Natural killer cell (primary cell): Measurements from ENCODE around the gene SEC24D. TPM values are rescaled to one million over a fixed set of nuclear protein-coding genes. Genes with fewer than 3 reads are reported as not detected.

Experiments used
- ATAC-seq, 3 donors: fragments of 150-1000 bp in 2 of 3; fragments of 200-7000 bp in 1 of 3; cut with Tn5 transposase; 1 replicate in 1 of 3; 2 replicates in 2 of 3; pipeline ENCODE4 v1.10.0; 2021; ENCODE audit warnings: mild to moderate bottlenecking in 2 of 3, moderate library complexity in 2 of 3
- DNase-seq, 2 donors: peaks; one replicate each; pipeline versions ENCODE4 v3.0.0 to v3.0.0-alpha.2; 2013 to 2021; ENCODE audit warnings: mixed read lengths in 1 of 2
- H3K27ac ChIP-seq: one replicate; pipeline ENCODE4 v1.5.1; 2013; ENCODE audit warnings: mild to moderate bottlenecking, low read length
- H3K27me3 ChIP-seq: one replicate; pipeline ENCODE4 v1.6.1; 2013; ENCODE audit warnings: low read length; ENCODE audit not compliant: control insufficient read depth, insufficient read depth
- H3K36me3 ChIP-seq: one replicate; pipeline ENCODE4 v1.6.1; 2013; ENCODE audit warnings: low read length; ENCODE audit not compliant: control insufficient read depth, insufficient read depth
- H3K4me1 ChIP-seq: one replicate; pipeline ENCODE4 v1.6.1; 2013; ENCODE audit warnings: low read length; ENCODE audit not compliant: control insufficient read depth, insufficient read depth
- H3K4me3 ChIP-seq: one replicate; pipeline ENCODE4 v1.5.1; 2013; ENCODE audit warnings: low read length
- H3K9me3 ChIP-seq: one replicate; pipeline ENCODE4 v1.6.1; 2013; ENCODE audit warnings: low read length; ENCODE audit not compliant: control insufficient read depth, insufficient read depth
- H3K27ac Mint-ChIP-seq, 2 donors: one replicate each; pipeline ENCODE4 v1.8.0; 2022; ENCODE audit warnings: mild to moderate bottlenecking in 2 of 2, mixed read lengths in 2 of 2, moderate library complexity in 1 of 2
- H3K27me3 Mint-ChIP-seq, 2 donors: one replicate each; pipeline ENCODE4 v1.8.0; 2022; ENCODE audit warnings: low read depth in 2 of 2, mixed read lengths in 2 of 2
- H3K36me3 Mint-ChIP-seq: one replicate; pipeline ENCODE4 v1.8.0; 2022; ENCODE audit warnings: mixed read lengths
- H3K4me1 Mint-ChIP-seq, 2 donors: one replicate each; pipeline ENCODE4 v1.8.0; 2022; ENCODE audit warnings: mixed read lengths in 2 of 2
- H3K4me3 Mint-ChIP-seq: one replicate; pipeline ENCODE4 v1.8.0; 2022; ENCODE audit warnings: mild to moderate bottlenecking, moderate library complexity, mixed read lengths
- H3K9me3 Mint-ChIP-seq, 2 donors: one replicate each; pipeline ENCODE4 v1.8.0; 2022; ENCODE audit warnings: mixed read lengths in 2 of 2
- CTCF ChIP-seq: fragments of 200-600 bp; IDR thresholded peaks from one replicate; pipeline ENCODE4 v1.8.0; 2022; ENCODE audit warnings: antibody characterized with exemption
- WGBS: methylation state at CpG from one replicate; pipeline ENCODE4 v1.1.7; 2013; ENCODE audit warnings: missing lambda C conversion rate; ENCODE audit not compliant: insufficient coverage; 5-methylcytosine and 5-hydroxymethylcytosine counted together
- intact Hi-C: fragments of 100-400 bp; cut with micrococcal nuclease; formaldehyde crosslinking; loops from one replicate; pipeline ENCODE4 v1.14.2; 2022
- total RNA-seq, 4 donors: library from RNA; stranded (reverse); fragments of 120-200 nt in 1 of 4; gene quantifications; one replicate each; pipeline versions ENCODE4 v1.2.3 to v1.2.4, GENCODE V29; 2013 to 2022

Gene SEC24D
- total RNA-seq, 3 donors from 2014 or later (not counting 1 experiment from before 2014, with no cell fraction given): 32.7 to 50.2 (median 35.2) TPM

DNA sequence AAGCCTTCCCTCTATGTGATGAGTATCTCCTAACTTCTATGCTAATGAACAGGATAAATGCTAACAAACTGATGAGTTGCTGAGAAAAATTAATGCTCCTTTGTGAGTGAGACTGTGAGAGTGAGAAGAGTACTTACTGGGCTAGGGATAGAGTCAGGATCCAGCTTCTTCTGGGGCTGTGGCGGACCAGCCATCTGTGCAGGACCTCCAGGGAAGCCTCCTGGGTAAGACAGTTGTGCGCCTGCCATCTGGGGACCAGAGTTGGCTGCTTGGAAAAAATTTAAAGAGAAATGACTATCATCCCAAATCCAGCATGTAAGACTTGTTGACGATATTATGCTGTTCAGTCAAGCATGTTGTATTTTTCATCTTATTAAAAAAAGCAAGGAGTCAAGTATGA lies 21.0 kb downstream of the SEC24D start:
- no peak overlapping the region for H3K27ac Mint-ChIP-seq
- no peak for TF ChIP-seq CTCF
- DNase-seq (no peak), ATAC-seq (no peak)
- H3K27ac ChIP-seq: no peak overlapping the region
- H3K4me1 Mint-ChIP-seq: peaks cover 0 to under 1% of the 10 kb centered on the region in 2 donors
- H3K36me3 Mint-ChIP-seq: peaks cover 33% of the 10 kb centered on the region
- WGBS: 100% methylated on average over 2 of the region's 3 CpGs
- no peaks in the 10 kb centered on the region for H3K9me3 Mint-ChIP-seq
- intact Hi-C loops: no loop called here
- H3K4me3 Mint-ChIP-seq: no peak overlapping the region
- no peak overlapping the region for H3K4me3 ChIP-seq
- H3K36me3 ChIP-seq: peaks cover 45% of the 10 kb centered on the region
- no peaks in the 10 kb centered on the region for H3K4me1 ChIP-seq
- H3K9me3 ChIP-seq: no peaks in the 10 kb centered on the region
- H3K27me3 Mint-ChIP-seq: no peaks in the 10 kb centered on the region
- H3K27me3 ChIP-seq: no peaks in the 10 kb centered on the region

- 96% methylated on average over 4 of the region's 4 CpGs for WGBS
Measured at GRCh38 chr4:118814058-118814457, 21.9 kb downstream of the SEC24D start.

DNA sequence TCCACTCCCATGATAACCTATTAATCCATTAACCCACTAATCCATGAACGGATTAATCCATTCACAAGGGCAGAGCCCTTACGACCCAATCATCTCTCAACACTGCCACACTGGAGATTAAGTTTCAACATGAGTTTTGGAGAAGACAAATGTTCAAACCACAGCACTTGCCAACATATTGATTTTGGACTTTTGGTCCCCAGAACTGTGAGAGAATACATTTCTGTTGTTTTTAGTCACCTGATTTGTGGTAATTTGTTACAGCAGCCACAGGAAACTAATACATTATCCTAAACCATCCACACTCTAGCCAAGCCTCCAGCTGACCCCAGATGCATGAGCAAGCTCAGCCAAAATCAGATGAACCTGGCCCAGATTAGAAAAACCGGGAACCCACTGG lies 22.4 kb downstream of the SEC24D start:
- no peak overlapping the region for H3K27ac ChIP-seq
- Mint-ChIP-seq H3K4me3 (no peak overlapping the region), H3K9me3 (no peaks in the 10 kb centered on the region), H3K4me1 (peaks cover 0 to 5% of the 10 kb centered on the region in 2 donors), H3K36me3 (peaks cover 43% of the 10 kb centered on the region), H3K27me3 (no peaks in the 10 kb centered on the region), H3K27ac (no peak overlapping the region)
- peaks cover 53% of the 10 kb centered on the region for H3K36me3 ChIP-seq
- H3K4me3 ChIP-seq: no peak overlapping the region
- intact Hi-C loops: no loop called here
- H3K4me1 ChIP-seq: no peaks in the 10 kb centered on the region
- no peaks in the 10 kb centered on the region for H3K27me3 ChIP-seq
- ATAC-seq (no peak), DNase-seq (no peak)
- WGBS: 100% methylated on average over 3 of the region's 3 CpGs
- TF ChIP-seq CTCF: no peak
- no peaks in the 10 kb centered on the region for H3K9me3 ChIP-seq

More at GRCh38 chr4:118814058-118814457, 21.9 kb downstream of the SEC24D start:
- Histone ChIP-seq H3K9me3 (no peaks in the 10 kb centered on the region), H3K36me3 (peaks cover 52% of the 10 kb centered on the region), H3K27me3 (no peaks in the 10 kb centered on the region), H3K4me3 (no peak overlapping the region), H3K4me1 (no peaks in the 10 kb centered on the region), H3K27ac (no peak overlapping the region)
- intact Hi-C loops: no loop called here
- no peak for TF ChIP-seq CTCF
- H3K9me3 Mint-ChIP-seq: no peaks in the 10 kb centered on the region
- peaks cover 39% of the 10 kb centered on the region for H3K36me3 Mint-ChIP-seq
- H3K27me3 Mint-ChIP-seq: no peaks in the 10 kb centered on the region
- no peak overlapping the region for H3K27ac Mint-ChIP-seq
- H3K4me3 Mint-ChIP-seq: no peak overlapping the region
- ATAC-seq: no peak
- peaks cover 0 to 5% of the 10 kb centered on the region in 2 donors for H3K4me1 Mint-ChIP-seq
- no peak for DNase-seq

GRCh38 chr4:118811832-118812231 lies 24.1 kb downstream of the SEC24D start:
- no peak overlapping the region for H3K4me3 ChIP-seq
- no peak for DNase-seq
- no peak for ATAC-seq
- H3K27ac Mint-ChIP-seq: no peak overlapping the region
- no peak overlapping the region for H3K27ac ChIP-seq
- TF ChIP-seq CTCF: no peak
- no peaks in the 10 kb centered on the region for H3K9me3 ChIP-seq
- no peaks in the 10 kb centered on the region for H3K27me3 ChIP-seq
- H3K36me3 ChIP-seq: peaks cover 61% of the 10 kb centered on the region
- H3K4me1 ChIP-seq: no peaks in the 10 kb centered on the region
- peaks cover 0 to 5% of the 10 kb centered on the region in 2 donors for H3K4me1 Mint-ChIP-seq
- no peaks in the 10 kb centered on the region for H3K27me3 Mint-ChIP-seq
- intact Hi-C loops: no loop called here
- WGBS: 99% methylated on average over 3 of the region's 3 CpGs
- H3K4me3 Mint-ChIP-seq: no peak overlapping the region
- no peaks in the 10 kb centered on the region for H3K9me3 Mint-ChIP-seq
- H3K36me3 Mint-ChIP-seq: peaks cover 46% of the 10 kb centered on the region
